Neural progenitor cell (in vitro differentiated cells): Measurements from ENCODE around the gene RAD51B.

Experiments used
- CTCF ChIP-seq: fragments of 200-600 bp; sonication (generic); IDR thresholded peaks from 2 replicates; pipeline ENCODE4 v1.5.1; 2017; ENCODE audit warnings: antibody characterized with exemption, mild to moderate bottlenecking
- EZH2 ChIP-seq: fragments of 200-600 bp; sonication (generic); IDR thresholded peaks from 2 replicates; pipeline ENCODE4 v1.6.1; 2017; ENCODE audit warnings: antibody characterized with exemption, mild to moderate bottlenecking, moderate library complexity

DNA sequence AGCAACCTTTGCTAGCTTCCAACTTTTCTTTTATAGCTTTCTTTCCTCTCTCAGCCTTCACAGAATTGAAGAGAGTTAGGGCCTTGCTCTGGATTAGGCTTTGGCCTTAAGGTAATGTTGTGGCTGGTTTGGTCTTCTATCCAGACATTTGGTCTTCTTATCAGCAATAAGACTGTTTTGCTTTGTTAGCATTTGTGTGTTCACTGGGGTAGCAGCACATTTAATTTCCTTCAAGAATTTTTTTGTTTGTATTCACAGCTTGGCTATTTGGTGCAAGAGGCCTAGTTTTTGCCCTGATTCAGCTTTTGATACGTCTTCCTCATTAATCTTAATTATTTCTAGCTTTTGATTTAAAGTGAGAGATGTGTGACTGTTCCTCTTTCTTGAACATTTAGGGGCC, 130.8 kb downstream of the RAD51B start:
- TF ChIP-seq EZH2 (no peak), CTCF (no peak)
